ENCODE results near the gene WNT3A.

The WNT3A gene

DNA sequence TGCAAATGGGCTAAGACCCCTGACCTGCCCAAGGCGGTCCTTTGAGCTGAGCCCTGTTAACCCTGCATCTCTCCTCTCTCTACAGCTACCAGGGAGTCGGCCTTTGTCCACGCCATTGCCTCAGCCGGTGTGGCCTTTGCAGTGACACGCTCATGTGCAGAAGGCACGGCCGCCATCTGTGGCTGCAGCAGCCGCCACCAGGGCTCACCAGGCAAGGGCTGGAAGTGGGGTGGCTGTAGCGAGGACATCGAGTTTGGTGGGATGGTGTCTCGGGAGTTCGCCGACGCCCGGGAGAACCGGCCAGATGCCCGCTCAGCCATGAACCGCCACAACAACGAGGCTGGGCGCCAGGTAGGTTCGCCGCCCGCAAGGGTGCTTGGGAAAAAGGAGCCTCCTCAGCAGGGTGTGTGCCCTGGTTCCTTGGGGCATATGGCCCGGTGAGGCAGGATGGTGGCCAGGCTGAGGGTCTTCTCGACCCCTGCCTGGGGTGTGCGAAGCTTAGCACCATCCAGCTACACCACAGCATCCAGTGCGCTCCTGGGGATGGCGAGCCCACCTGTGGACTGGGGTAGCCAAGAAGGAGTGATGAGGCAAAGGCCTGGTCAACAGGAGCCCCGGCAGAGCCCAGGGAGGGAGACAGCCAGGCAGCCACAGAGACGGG, 43.9 kb downstream of the WNT3A start:
- DNase-seq = no peak

GRCh38 chr1:228058172-228058948, 51.6 kb downstream of the WNT3A start:
- DNase-seq = no peak

GRCh38 chr1:228058949-228059633, 52.3 kb downstream of the WNT3A start:
- DNase-seq = no peak

DNA sequence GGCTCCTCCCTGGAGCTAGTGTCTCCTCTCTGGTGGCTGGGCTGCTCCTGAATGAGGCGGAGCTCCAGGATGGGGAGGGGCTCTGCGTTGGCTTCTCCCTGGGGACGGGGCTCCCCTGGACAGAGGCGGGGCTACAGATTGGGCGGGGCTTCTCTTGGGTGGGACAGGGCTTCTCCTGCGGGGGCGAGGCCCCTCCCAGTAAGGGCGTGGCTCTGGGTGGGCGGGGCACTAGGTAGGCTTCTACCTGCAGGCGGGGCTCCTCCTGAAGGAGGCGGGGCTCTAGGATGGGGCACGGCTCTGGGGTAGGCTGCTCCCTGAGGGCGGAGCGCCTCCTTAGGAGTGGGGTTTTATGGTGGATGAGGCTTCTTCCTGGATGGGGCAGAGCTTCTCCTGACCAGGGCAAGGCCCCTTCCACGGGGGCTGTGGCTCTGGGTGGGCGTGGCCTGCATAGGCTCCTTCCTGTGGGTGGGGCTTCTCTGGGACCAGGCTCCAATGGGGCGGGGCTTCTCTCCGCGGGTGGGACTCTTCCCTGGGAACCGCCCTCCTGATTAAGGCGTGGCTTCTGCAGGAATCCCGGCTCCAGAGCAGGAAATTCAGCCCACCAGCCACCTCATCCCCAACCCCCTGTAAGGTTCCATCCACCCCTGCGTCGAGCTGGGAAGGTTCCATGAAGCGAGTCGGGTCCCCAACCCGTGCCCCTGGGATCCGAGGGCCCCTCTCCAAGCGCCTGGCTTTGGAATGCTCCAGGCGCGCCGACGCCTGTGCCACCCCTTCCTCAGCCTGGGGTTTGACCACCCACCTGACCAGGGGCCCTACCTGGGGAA, 53.0 kb downstream of the WNT3A start:
- DNase-seq = no peak

DNA sequence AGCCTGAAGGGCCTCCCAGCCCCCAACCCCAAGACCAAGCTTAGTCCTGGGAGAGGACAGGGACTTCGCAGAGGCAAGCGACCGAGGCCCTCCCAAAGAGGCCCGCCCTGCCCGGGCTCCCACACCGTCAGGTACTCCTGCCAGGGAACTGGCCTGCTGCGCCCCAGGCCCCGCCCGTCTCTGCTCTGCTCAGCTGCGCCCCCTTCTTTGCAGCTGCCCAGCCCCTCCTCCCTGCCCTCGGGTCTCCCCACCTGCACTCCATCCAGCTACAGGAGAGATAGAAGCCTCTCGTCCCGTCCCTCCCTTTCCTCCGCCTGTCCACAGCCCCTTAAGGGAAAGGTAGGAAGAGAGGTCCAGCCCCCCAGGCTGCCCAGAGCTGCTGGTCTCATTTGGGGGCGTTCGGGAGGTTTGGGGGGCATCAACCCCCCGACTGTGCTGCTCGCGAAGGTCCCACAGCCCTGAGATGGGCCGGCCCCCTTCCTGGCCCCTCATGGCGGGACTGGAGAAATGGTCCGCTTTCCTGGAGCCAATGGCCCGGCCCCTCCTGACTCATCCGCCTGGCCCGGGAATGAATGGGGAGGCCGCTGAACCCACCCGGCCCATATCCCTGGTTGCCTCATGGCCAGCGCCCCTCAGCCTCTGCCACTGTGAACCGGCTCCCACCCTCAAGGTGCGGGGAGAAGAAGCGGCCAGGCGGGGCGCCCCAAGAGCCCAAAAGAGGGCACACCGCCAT, 53.8 kb downstream of the WNT3A start:
- no peak for DNase-seq

- no peak for DNase-seq
Observed at GRCh38 chr1:228061411-228062084, 54.8 kb downstream of the WNT3A start.

DNA sequence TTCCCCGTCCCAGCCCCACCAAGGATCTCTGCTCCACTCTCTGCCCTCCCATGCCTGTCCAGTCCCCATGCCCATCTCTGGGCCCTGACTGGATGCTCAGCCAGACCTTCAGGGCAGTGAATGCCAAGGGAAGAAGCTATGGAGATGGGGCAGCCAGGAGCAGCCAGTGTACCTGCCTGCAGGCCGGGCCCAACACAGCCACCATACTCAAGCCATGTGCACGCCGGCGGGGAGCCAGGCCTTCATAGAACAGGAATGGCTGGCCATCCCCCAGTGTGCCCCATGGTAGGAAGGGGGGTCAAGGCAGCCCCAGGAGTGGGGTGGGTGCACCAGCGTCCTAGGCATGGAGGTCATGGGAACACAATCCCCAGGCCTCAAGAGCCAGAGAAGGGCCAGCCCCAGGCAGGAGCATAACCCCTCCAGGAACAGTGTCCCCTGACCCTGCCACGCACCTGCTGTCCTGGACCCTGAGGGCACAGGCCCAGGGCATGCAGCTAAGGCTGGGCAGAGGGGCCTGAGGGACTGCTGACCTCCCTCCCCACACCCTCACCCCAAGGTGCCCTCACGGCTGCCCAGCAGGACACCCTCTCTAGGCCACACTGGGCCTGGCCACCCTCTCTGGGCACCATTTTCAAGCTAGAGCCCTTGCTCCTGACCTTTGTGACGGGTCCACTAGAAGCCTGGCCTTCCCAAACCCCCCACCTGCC, 55.4 kb downstream of the WNT3A start:
- DNase-seq = no peak

GRCh38 chr1:228062812-228063211, 56.0 kb downstream of the WNT3A start:
- DNase-seq = no peak

DNA sequence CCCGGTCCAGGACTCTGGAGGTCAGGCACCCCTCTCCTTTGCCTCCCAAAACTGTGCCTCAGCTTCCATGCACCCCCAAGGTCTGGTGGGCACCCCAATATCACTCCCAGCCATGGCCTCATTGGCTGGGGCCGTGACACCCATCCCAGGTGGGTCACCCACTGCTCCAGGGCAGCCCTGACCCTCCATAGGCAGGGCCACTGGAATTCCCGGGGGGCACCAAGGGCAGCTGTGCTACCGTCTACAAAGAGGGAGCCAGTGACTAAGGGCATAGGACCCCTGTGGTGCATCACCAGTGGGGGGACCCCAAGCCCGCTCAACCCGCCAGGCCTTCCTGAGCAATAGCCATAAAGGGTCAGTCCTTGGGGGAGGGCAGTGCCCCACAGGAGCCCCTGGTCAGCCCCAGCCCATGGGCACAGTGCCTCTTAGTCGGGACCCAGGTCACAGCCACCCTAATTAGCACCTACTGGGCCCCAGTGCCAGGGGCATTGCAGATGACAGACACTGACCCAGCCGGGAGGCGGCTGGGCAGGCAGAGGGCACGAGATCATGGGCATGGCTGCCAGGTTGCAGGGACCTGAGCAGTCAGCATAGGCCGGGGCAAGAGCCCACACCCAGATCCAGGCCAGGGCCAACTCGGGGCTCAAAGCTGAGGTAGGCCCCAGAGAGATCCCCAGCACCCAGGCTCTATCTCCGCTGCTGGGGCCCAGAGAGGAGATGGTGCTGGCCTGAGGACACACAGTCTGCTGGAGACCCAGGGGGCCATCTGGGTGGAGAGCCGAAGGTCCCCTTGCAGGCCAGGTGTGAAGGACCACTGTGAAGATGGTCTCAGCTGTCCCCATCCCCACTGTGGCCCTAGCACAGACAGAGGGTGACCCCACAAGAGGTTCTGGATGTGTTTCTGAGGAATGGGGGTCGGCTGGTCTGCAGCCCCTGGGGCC, 56.7 kb downstream of the WNT3A start:
- DNase-seq = no peak

GRCh38 chr1:228064296-228064695, 57.5 kb downstream of the WNT3A start:
- no peak for DNase-seq

DNA sequence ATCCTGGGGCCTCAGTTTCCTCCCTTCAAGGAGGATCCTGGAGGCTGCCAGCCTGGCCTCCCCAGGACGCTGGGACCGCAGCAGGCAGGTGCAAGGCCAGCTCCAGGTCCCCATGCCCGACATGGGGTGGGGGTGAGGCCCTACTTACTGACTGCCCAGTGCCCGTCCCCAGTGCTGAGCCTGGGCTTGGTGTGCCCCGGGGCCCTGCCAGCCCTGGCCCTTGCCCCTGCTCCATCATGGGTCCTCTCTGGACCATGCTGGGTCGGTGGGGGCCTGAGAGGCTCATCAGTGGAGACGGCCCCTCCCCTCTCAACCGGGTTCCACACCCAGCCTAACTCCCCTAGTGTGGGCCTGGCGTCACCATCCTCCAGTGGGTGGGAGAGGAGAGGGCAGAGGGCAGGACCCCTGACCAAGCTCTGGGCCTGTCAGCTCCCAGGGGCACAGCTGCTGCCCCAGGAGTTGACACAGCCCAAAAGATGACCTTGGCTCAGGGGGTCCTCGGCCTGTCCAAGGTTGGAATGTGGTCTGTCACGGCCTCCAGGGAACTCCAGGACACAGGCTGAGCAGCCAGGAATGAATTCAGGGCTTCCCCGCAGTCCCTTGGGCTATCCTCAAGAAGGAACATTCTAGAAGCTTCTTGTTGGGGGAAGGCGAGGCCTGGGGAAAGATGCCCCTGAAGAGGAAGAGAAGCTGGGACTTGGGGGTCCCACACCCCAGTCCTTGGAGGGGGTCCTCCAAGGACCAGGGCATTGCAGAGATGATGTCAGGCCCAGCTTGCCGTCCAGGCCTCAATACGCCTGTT, 58.1 kb downstream of the WNT3A start:
- no peak for DNase-seq

GRCh38 chr1:228065543-228066347, 58.9 kb downstream of the WNT3A start:
- no peak for DNase-seq

- DNase-seq = no peak
Observed at GRCh38 chr1:228066416-228066815, 59.6 kb downstream of the WNT3A start.

DNA sequence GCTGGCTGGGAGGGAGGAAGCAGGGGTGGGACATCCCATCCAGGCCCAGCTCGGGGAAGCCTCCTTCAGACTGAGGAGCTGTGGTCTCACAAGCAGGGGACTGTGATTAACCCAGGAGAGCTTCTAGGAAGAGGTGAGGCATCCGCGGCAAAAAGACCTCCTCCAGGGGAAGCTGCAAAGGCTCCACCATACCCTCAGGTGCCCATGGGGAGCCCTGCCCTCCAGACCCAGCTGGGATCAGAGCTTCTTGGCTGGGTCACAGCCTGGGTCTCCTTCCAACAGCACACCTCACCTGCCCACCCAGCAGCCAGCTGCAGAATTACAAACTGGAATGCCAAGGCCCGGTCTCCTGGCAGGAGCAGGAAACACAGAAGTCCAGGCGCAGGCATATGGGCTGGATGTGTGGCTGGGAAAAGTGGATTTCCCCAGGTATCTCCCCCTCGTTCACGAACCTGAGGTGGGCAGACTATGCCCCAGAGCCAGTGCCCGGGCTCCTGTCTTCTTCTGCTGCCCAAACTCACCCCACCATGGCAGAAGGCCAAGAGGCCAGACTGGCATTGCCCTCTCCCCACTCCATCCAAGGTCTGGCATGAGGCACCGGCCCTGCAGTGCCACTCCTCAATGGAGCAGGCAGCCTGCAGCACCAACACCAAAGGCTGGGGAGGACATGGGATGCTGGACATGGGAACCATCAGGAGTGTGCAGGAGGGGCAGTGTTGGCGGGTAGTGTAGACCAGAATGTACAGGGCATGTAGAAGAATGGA, 60.3 kb downstream of the WNT3A start:
- no peak for DNase-seq

GRCh38 chr1:228068359-228068758, 61.6 kb downstream of the WNT3A start:
- DNase-seq = no peak

- DNase-seq = no peak
Observed at GRCh38 chr1:228070173-228070572, 63.4 kb downstream of the WNT3A start.

DNA sequence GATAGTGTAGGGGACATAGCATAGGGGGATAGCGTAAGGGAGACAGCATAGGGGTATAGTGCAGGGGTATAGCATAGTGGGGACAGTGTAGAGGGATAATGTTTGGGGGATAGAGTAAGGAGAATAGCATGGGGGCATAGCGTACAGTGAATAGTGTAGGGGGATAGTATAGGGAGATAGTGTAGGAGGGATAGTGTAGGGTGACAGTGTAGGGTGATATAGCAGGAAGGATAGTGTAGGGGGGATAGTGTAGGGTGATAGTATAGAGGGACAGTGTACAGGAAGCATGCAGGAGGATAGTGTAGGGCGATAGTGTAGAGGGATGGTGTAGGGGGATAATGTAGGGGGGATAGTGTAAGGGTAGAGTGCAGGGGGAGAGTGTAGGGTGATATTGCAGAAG, 64.1 kb downstream of the WNT3A start:
- DNase-seq = no peak
